GM18508 (cell line): ENCODE data around the gene ZNF552.

Experiments used
- ATAC-seq: cut with Tn5 transposase; IDR thresholded peaks from one replicate; pipeline ENCODE4 v1.9.1; 2021; ENCODE audit warnings: moderate number of reproducible peaks; ENCODE audit not compliant: insufficient read depth, unreplicated experiment

ZNF552 gene

GRCh38 chr19:57779220-57779845 is 35.4 kb downstream of the ZNF552 start:
- no peak for ATAC-seq

- ATAC-seq = no peak
These were observed 36.4 kb downstream of the ZNF552 start for GRCh38 chr19:57778336-57778735.

- no peak for ATAC-seq
These were observed 37.9 kb downstream of the ZNF552 start for GRCh38 chr19:57776764-57777296.

GRCh38 chr19:57773488-57773887 is 41.2 kb downstream of the ZNF552 start:
- no peak for ATAC-seq

- ATAC-seq = no peak
These were observed 43.3 kb downstream of the ZNF552 start for GRCh38 chr19:57771417-57771816.

GRCh38 chr19:57769345-57770131 is 45.2 kb downstream of the ZNF552 start, which contains the start of gene ZNF586:
TSS of gene ZNF586 (plus strand) at chr19:57769676. CDS start at chr19:57769843, 167 bp downstream.
- peak; percentile 92 for ATAC-seq

- no peak for ATAC-seq
These were observed 55.6 kb downstream of the ZNF552 start for GRCh38 chr19:57759096-57759495.

- no peak for ATAC-seq
These were observed 56.8 kb downstream of the ZNF552 start for GRCh38 chr19:57757941-57758340.
